Lung (tissue), 12 donors: ENCODE measurements around the gene MSANTD2. TPM values are rescaled to one million over a fixed set of nuclear protein-coding genes. Genes with fewer than 3 reads are reported as not detected.

Experiments used
- ATAC-seq: fragments of 200-7000 bp; cut with Tn5 transposase; one replicate; pipeline ENCODE4 v1.9.1; 2020; ENCODE audit warnings: moderate number of reproducible peaks; ENCODE audit not compliant: insufficient read depth, low FRiP score
- DNase-seq, 3 donors: peaks; one replicate each; pipeline ENCODE4 v3.0.0-alpha.2; 2013 to 2017
- H3K27ac ChIP-seq, 2 donors: one replicate each; pipeline ENCODE4 v1.5.1; 2013; ENCODE audit warnings: mild to moderate bottlenecking in 2 of 2, moderate library complexity in 2 of 2, control low read depth in 1 of 2, inconsistent platforms in 1 of 2, low read depth in 1 of 2, low read length in 1 of 2
- H3K27me3 ChIP-seq, 3 donors: one replicate each; pipeline ENCODE4 v1.5.1; 2013; ENCODE audit warnings: low read length in 2 of 3; ENCODE audit not compliant: control insufficient read depth in 3 of 3, insufficient read depth in 3 of 3
- H3K36me3 ChIP-seq, 4 donors: one replicate each; pipeline ENCODE4 v1.5.1; 2013; ENCODE audit warnings: low read length in 4 of 4, mild to moderate bottlenecking in 1 of 4, moderate library complexity in 1 of 4; ENCODE audit not compliant: control insufficient read depth in 4 of 4, insufficient read depth in 4 of 4
- H3K4me1 ChIP-seq, 5 donors: one replicate each; pipeline ENCODE4 v1.5.1; 2013; ENCODE audit warnings: low read length in 5 of 5, mild to moderate bottlenecking in 2 of 5, moderate library complexity in 1 of 5; ENCODE audit not compliant: control insufficient read depth in 5 of 5, insufficient read depth in 5 of 5
- H3K4me3 ChIP-seq: one replicate; pipeline ENCODE4 v1.5.1; 2013; ENCODE audit warnings: mild to moderate bottlenecking, control low read depth, moderate library complexity
- H3K9ac ChIP-seq, 2 donors: one replicate each; pipeline ENCODE4 v1.5.1; 2013; ENCODE audit warnings: low read length in 2 of 2, control low read depth in 1 of 2; ENCODE audit not compliant: insufficient read depth in 1 of 2
- H3K9me3 ChIP-seq, 4 donors: one replicate each; pipeline ENCODE4 v1.5.1; 2013; ENCODE audit warnings: low read length in 3 of 4, mild to moderate bottlenecking in 1 of 4, moderate library complexity in 1 of 4; ENCODE audit not compliant: control insufficient read depth in 4 of 4, insufficient read depth in 3 of 4
- WGBS, 2 donors: extraction: QIAGEN DNeasy Blood & Tissue Kit; methylation state at CpG; one replicate each; pipeline ENCODE4 v1.1.7; 2013; 5-methylcytosine and 5-hydroxymethylcytosine counted together
- polyA plus RNA-seq, 2 donors: library from polyadenylated mRNA; stranded (reverse); fragments of 200-250 nt; gene quantifications; one replicate each; pipeline ENCODE4 v1.2.1, GENCODE V29; 2013
- total RNA-seq, 2 donors: library from RNA; depleted of rRNA in 1 of 2; stranded (reverse); fragments of >200 nt in 1 of 2; gene quantifications; one replicate each; pipeline ENCODE4 v1.2.1, GENCODE V29; 2014 to 2021
- TF ChIP-seq, protein P1 (sequence below): IDR thresholded peaks from 2 replicates; pipeline ENCODE4 v1.5.1; 2012; ENCODE audit warnings: mild to moderate bottlenecking; ENCODE audit errors: control extremely low read depth, extremely low read depth
- donor health status: control.
- donor health status: control.
- donor health status: Bipolar disorder and iron deficiency.
- donor health status: healthy.
- donor health status: DM: yes; HTN: yes; CAD: no.

Gene MSANTD2
- total and polyA plus RNA-seq, 4 donors: 3.9 to 33.6 (median 15.7) TPM

DNA sequence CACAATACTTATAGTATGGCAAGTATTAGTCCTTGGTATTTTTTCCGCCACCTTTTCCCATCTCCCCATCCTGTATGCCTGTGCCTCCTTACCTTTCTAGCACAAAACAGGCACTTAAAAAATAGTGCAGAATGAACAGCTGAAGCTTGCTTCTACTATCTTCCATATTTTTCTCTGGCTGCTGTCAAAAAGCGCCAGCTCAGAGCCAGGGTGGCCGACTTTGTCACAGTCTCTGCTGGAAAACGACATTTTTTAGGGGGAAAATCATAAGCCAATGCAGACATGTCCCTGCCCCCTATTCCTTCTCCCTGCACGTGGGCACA, 38.6 kb upstream of the MSANTD2 start:
- Histone ChIP-seq H3K9ac (no peak overlapping the region), H3K4me3 (no peak overlapping the region), H3K9me3 (peaks cover 0 to 2% (median 0%) of the 10 kb centered on the region in 4 donors), H3K4me1 (peaks cover 0 to 51% (median 15%) of the 10 kb centered on the region in 5 donors), H3K27ac (no peak overlapping the region), H3K36me3 (no peaks in the 10 kb centered on the region), H3K27me3 (peaks cover under 1 to 27% (median 23%) of the 10 kb centered on the region in 3 donors)
- 32 to 42% methylated on average over 5 of the region's 5 CpGs for WGBS, 2 donors
- ATAC-seq (no peak), DNase-seq (no peak)
- TF ChIP-seq, protein P1, sequence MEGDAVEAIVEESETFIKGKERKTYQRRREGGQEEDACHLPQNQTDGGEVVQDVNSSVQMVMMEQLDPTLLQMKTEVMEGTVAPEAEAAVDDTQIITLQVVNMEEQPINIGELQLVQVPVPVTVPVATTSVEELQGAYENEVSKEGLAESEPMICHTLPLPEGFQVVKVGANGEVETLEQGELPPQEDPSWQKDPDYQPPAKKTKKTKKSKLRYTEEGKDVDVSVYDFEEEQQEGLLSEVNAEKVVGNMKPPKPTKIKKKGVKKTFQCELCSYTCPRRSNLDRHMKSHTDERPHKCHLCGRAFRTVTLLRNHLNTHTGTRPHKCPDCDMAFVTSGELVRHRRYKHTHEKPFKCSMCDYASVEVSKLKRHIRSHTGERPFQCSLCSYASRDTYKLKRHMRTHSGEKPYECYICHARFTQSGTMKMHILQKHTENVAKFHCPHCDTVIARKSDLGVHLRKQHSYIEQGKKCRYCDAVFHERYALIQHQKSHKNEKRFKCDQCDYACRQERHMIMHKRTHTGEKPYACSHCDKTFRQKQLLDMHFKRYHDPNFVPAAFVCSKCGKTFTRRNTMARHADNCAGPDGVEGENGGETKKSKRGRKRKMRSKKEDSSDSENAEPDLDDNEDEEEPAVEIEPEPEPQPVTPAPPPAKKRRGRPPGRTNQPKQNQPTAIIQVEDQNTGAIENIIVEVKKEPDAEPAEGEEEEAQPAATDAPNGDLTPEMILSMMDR: no peak

DNA sequence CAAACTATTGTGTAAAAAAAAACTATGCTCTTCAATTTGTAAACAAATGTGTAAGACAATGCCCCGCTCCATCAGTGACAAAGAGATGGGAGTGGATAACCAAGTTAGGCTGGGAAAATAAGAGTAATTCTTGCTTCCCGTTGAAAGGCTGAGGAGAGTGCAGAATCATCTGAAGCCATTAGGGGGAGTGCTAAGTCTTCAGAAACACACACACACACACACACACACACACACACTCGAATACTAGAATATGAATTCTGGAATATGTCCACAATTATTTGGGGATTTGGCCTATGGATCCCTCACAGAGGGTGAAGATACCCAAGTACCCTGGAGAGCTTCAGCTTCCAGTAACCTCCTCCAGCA, 37.3 kb upstream of the MSANTD2 start:
- no peak overlapping the region for H3K27ac ChIP-seq
- TF ChIP-seq, protein P1: peak; percentile 38
- peaks cover 0 to 38% (median 9%) of the 10 kb centered on the region in 5 donors for H3K4me1 ChIP-seq
- peak; percentile 64 to 92 (median 90) for DNase-seq
- 5 to 12% methylated on average over 3 of the region's 3 CpGs for WGBS, 2 donors
- no peaks in the 10 kb centered on the region for H3K36me3 ChIP-seq
- H3K9me3 ChIP-seq: no peaks in the 10 kb centered on the region
- peaks cover 0 to 23% (median 19%) of the 10 kb centered on the region in 3 donors for H3K27me3 ChIP-seq
- no peak overlapping the region for H3K9ac ChIP-seq
- ATAC-seq: no peak
- H3K4me3 ChIP-seq: no peak overlapping the region

DNA sequence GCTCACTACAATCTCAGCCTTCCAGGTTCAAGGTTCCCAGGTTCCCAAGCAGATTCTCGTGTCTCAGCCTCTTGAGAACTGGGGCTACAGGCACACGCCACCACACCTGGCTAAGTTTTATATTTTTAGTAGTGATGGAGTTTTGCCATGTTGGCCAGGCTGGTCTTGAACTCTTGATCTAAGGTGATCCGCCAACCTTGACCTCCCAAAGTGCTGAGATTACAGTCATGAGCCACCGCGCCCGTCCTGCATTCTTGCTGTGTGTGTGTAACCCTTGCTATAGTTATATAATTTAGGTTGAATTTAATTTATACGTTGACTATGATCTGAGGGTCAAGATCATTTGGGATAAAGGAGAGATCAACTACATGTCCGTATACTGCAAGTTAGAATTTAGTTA, 35.7 kb upstream of the MSANTD2 start:
- H3K27me3 ChIP-seq: peaks cover 0 to 23% (median 19%) of the 10 kb centered on the region in 3 donors
- H3K4me3 ChIP-seq: no peak overlapping the region
- H3K4me1 ChIP-seq: peaks cover 0 to 26% (median 2%) of the 10 kb centered on the region in 5 donors
- no peaks in the 10 kb centered on the region for H3K36me3 ChIP-seq
- no peak overlapping the region for H3K27ac ChIP-seq
- H3K9me3 ChIP-seq: no peaks in the 10 kb centered on the region
- no peak for ATAC-seq
- TF ChIP-seq, protein P1: no peak
- 93 to 94% methylated on average over 8 of the region's 8 CpGs for WGBS, 2 donors
- no peak for DNase-seq
- no peak overlapping the region for H3K9ac ChIP-seq

DNA sequence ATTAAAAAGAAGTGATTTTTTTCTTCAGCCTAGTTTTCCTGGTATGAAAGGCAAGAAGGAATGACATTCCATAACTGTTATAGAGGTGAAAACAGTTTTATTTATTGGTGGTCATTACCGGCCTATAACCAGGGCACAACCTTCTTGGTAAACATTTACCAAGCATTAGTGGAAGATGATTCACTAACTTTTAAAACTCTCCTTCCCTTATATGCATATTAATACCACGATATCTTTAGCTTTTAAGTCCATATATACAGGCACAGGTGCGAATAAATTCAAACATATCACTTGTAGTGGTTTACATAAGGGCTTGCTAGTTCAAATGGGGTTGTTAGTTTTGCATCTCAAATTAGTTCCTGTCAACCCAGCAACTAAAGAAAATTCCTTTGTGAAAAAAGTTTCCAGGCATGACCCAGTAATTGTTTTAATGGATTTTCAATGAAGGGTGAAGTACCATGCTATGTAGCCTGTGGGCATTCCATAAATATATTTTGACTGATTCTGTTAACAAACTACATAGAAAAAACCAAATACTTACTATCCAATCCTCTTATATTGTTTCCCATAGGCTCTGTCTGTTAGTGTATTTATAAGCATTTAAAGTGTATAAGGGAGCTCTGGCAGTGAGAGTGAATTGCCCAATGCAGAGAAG, 34.4 kb upstream of the MSANTD2 start:
- 64 to 86% methylated on average over 3 of the region's 3 CpGs for WGBS, 2 donors
- Histone ChIP-seq H3K9ac (no peak overlapping the region), H3K27ac (no peak overlapping the region), H3K4me3 (no peak overlapping the region), H3K27me3 (peaks cover 0 to 14% (median 12%) of the 10 kb centered on the region in 3 donors), H3K9me3 (no peaks in the 10 kb centered on the region), H3K4me1 (peaks cover 0 to 23% (median 2%) of the 10 kb centered on the region in 5 donors), H3K36me3 (no peaks in the 10 kb centered on the region)
- DNase-seq: no peak
- ATAC-seq: no peak
- TF ChIP-seq, protein P1: no peak
